HepG2 (cell line): ENCODE data around the gene TMED5.

Source experiments
- GTF3A ChIP-seq: sonication (generic); formaldehyde crosslinking; conservative IDR thresholded peaks from 2 replicates; pipeline ENCODE4 v1.4.0; 2020; ENCODE audit warnings: mild to moderate bottlenecking, missing genetic modification reagents
- POLR2A ChIP-seq, 2 experiments: IDR thresholded peaks; 2 replicates each; pipeline ENCODE4 v1.6.1; 2011; ENCODE audit warnings: low read depth in 2 of 2, low read length in 2 of 2, mild to moderate bottlenecking in 1 of 2, moderate library complexity in 1 of 2; ENCODE audit not compliant: insufficient read depth in 1 of 2
- ZC3H13 ChIP-seq: sonication (generic); formaldehyde crosslinking; IDR thresholded peaks from 2 replicates; pipeline ENCODE4 v1.8.1; 2023; ENCODE audit warnings: mild to moderate bottlenecking, missing genetic modification reagents, moderate library complexity
- ZNF263 ChIP-seq: sonication (generic); formaldehyde crosslinking; IDR thresholded peaks from 2 replicates; pipeline ENCODE4 v1.4.0; 2020; ENCODE audit warnings: missing genetic modification reagents
- ZNF598 ChIP-seq: sonication (generic); formaldehyde crosslinking; IDR thresholded peaks from 2 replicates; pipeline ENCODE4 v1.5.1; 2020; ENCODE audit warnings: mild to moderate bottlenecking, missing genetic modification reagents, borderline replicate concordance

DNA sequence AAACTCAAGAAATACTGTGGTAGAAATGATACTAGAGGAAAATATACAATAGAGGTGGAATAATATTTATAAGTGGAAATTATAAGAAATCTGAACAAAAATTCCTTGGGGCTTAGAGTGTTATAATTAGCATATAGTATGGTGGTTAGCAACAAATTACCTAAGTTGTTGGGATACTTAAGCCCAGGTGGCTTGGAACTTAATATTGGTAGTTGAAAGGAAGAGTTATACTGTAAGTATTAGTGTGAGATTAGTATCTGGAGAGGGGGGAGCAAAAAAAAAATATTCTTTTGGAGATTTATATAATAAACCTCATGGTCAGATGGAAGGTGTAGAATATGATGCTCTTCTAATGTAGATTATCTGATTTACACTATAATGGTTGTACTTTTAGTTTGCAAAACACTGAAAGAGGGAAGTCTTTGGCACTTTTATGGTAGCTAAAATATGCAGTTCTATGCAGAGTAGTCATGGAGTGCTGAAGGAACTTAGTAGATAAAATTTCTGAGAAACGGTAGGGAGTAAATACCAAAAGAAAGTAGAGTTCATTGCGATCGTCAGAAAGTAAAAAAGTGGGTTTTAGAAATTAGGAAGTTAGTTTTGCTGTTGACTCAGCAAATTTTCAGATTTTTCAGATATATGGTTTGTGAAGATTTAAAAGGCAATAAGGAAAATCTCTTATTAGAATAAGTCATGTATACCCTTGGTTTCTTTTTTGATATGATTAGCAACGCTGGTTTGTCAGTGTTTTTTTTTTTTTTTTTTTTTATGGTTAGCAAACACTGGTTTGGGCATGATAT, 55.5 kb downstream of the TMED5 start:
- TF ChIP-seq GTF3A (no peak), POLR2A (IDR thresholded peaks at IDR 0.05; ENCODE audit: insufficient read depth in 1 of 2, low read depth in 2 of 2, low read length in 2 of 2) (no peak), ZNF263 (CRISPR knock-in tag) (no peak), ZC3H13 (CRISPR knock-in tag) (no peak), ZNF598 (CRISPR knock-in tag) (no peak)
